ENCODE data around the gene STH.

Gene STH

DNA sequence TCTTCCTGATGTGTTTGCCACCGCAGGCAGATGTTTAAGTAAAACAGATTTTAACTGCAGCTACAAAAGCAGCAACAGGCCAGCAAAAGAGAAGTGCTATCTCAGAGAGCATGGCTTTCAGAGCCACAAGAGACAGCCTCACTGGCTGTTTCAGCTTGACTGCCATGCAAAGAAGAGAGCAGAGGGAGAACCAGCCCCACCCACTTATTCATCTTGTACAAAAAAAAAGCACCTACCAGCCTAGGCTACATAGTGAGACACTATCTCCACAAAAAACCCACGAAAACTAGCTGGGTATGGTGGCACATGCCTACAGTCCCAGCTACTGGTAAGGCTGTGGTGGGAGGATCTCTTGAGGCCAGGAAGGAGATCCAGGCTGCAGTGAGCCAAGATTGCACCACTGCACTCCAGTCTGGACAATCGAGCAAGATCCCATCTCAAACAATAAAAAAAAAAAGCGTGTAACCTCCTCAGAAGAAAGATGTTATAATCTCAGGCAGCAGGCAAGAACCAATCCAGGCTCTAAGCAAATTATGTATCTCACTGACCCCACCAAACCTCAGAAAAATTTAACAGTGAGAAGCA is 30.0 kb downstream of the STH start:
- FAIRE-seq: no peak

DNA sequence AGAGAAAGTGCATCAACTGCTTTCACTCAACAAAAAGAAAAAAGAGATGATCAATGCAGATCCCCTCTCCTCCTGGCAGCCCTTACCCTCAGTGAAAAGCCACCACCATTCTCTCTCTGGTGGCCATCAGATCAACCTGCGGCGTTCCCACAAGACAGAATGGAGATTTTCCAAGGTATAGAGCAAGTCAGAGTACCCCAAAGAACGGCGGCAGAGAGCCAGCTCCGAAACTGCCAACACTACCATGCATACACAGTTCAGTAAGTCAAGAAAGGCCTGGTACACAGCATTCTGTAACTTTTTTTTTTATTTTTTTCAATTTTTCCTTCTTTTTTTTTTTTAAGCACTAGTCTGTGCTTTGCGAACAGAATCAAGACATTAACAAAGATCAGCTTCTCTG is 30.6 kb downstream of the STH start:
- no peak for FAIRE-seq

DNA sequence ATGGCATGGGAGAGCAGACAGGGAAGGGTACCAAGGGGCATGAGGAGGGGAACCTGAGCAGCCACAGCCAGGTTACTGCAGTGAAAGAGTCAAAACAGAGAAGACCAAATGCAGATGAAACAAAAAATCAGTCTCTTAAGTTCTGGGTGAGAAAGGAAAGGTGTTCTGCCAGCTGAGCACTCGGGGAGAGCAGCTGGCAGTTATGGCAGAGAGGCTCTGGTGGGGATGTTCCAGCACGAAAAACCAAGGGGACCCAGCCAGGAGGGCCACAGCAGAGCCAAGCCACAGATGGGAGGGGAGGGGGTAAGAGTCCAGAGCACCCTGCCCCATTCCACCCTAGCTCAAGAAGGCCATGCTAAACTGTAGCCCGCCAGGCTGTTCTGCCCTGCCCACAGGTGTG is 31.7 kb downstream of the STH start:
- FAIRE-seq: no peak

GRCh38 chr17:46031440-46031839 is 32.4 kb downstream of the STH start:
- FAIRE-seq: no peak

DNA sequence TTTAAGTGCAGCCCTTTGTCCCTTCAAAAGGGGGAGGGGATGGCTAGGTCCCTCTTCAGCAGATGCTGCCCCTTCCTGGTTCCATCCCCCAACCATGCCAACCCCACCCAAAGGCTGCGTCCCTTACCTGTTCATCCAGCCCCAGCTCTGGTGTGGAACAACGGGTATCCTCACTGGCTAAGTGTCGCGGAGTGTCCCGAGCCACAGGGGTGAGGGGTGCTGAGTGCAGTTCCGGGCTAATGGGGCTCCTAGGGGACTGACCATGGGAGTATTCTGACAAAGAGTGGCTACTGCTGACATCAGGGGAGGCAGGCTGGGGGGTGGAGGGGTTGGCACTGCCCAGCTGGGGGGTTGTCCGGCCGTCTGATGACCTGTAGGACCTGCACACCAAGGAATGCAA is 32.9 kb downstream of the STH start:
- no peak for FAIRE-seq

- FAIRE-seq: no peak
Measured at GRCh38 chr17:46032909-46033308, 33.9 kb downstream of the STH start.

DNA sequence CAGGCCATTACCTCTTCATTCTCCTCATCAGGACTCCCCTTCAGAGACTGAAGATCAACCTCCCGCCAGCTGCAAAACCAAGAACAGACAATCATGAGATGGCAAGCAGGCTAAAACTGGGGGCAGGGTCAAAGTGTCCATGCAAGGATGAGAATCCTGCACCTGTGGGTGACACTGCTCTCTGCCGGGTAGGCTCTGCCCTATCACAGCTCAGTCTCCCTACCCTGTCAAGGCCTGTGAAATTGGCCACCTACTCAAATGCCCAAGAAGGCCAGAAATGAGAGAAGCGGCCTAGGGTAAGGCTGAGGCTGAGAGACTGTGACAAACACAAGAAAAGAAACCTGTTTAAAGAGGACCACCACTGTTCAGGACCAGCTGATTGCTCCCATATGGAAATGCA is 34.3 kb downstream of the STH start:
- no peak for FAIRE-seq

- no peak for FAIRE-seq
Measured at GRCh38 chr17:46035112-46035818, 36.2 kb downstream of the STH start.

DNA sequence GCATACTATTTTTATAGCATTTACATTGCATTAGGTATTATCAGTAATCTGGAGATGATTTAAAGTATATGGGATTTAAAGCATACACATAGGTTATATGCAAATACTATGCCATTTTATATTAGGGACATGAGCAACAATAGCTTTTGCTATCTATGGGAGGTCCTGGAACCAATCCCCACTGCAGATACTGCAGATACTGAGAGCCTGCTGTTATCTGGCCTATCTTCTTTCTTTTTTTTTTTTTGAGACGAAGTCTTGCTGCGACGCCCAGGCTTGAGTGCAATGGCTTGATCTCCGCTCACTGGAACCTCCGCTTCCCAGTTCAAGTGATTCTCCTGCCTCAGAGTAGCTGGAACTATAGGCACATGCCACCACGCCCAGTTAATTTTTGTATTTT is 37.4 kb downstream of the STH start:
- FAIRE-seq: no peak

DNA sequence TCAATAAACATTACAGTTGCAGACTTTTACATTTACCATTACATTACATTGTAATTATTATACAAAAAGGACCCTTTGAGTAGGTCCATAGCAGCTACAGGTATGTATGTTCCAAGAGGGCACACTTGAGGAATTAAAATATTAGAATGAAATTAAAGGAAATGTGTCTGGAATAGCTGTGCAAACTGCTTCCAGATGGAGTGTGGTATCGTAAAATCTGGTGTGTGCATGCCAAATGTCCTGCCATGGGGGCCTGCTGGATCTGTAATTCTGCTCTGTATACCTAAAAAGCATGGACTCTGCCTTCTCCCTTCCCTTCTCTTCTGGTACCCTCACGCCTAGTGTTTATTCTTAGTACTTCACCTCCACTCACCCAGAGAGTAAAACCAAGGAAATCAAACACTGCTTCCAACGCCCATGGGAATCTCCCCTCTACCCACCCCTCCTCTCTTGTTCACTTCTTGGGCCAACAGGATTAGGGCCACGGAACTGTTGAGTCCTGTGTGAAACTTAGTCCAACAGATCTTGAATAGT is 38.7 kb downstream of the STH start:
- FAIRE-seq: no peak

DNA sequence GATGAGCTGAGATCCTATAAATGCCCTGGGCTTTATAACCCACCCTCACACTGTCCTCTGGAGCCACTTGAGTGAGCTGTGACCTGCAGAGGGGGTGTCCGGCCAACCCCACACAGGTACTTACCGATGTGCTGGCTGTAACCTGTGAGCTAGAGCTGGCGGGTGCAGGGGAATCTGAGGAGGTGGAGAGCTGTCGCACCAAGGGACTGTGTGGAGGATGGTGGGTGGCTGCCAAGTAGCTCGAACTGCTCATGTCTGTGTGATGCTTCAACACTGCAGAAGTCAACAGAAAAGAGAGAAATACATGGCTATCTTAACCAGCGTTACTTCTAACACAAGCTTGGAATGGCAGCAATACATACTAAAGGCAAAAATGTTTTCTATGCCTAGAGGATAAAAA is 39.4 kb downstream of the STH start:
- no peak for FAIRE-seq

DNA sequence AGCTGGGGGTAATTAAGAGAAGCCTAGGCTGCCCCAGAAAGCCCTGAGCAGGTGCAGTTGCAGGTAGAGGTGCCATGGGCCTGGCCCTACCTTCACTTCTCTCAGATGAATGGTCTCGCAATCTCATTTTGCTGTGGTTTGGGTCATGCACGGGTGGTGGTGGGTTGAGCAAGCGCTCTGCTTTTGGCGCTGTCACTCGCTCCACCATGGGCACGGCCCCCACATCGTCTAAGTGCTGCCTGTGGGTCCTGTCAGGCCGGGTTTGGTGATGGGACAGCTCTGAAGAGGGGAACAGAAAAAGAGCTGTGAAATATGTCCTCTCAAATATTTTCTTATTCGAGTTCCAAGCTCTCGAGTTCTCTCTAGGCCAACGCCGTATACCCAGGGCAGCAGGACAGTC is 39.9 kb downstream of the STH start:
- FAIRE-seq: no peak

GRCh38 chr17:46039592-46040186 is 40.6 kb downstream of the STH start:
- no peak for FAIRE-seq

DNA sequence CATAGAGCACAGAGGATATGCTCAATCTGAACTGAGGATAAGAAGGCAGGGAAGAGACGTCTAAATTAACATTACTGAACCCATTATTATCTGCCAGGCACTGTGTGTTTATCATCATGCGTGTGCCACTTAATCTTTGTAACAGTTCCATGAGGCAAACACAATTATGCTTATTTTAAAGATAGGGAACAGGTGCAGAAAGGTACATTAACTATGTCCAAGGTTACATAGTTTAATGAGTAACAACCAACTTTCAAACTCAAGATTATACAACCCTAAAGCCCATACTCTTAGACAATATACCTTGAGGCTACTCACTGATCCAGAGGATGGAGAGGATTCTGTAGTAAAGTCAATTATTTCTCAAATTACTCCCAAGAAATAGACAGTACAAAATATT is 43.2 kb downstream of the STH start:
- FAIRE-seq: no peak

DNA sequence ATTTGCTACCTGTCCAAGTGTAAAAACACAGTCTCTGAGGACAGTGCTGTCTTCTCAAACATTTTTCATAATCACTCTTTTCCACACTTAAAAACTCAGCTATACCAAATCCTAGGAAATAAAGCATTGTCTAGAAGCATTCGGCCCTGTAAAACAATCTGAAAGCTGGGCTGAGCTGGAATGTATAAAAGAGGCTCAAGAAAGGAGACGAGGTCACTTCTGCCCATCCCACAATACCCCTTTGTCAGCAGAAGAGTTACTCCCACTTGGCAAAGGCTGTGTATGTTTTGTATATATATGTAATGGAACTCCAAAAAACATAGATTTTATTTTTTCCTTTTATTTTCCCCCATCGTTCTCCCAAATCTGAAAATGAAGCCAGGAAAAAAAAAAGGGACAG is 43.9 kb downstream of the STH start:
- no peak for FAIRE-seq

DNA sequence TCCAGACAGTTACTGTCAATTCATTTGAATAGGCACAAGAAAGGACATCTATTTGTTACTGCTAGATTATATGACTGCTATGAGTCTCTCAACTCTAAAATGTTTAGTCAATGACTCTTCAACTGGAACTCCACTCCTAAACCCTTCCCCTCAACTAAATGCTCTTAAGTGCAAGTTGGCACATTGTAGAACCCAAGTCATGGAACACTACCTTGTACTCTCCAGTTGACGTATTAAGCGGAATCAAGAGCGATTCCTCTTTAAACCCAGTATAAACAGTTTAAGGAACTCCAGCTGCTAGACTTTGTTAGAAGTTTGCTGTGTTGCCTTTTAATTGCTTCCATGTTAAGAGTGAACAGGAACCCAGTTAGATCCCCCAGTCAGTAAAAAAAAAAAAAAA is 44.6 kb downstream of the STH start:
- no peak for FAIRE-seq

GRCh38 chr17:46044286-46044928 is 45.4 kb downstream of the STH start:
- FAIRE-seq: peak; percentile 79

DNA sequence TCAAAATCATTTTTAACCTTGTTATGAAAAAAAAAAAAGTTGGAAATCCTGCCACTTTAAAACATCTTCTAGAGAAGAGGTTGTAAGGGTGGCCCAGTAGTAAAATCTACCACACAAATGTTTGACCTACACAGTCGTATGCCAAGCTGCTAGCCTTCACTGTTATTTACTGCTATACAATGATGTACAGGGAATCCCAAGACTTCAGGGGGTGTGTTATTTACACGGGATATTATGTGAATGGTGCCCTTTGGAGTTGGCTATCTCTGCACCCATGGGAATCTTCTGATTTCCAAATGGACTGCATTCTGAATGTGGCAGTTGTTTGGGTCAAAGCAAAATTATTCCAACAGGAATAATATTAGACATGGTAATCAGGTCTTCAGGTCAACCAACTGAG is 45.9 kb downstream of the STH start:
- no peak for FAIRE-seq

- FAIRE-seq: no peak
Measured at GRCh38 chr17:46045639-46046038, 46.6 kb downstream of the STH start.

GRCh38 chr17:46046957-46047356 is 47.9 kb downstream of the STH start:
- FAIRE-seq: no peak

GRCh38 chr17:46047398-46047797 is 48.3 kb downstream of the STH start:
- no peak for FAIRE-seq

GRCh38 chr17:46047856-46048255 is 48.8 kb downstream of the STH start:
- no peak for FAIRE-seq
